NCI-H187 treated with DMSO at 0.1 percent for 48 hours (cell line): ENCODE results near the gene RALGAPA1.
A peak's percentile ranks its signal among the peaks of the same experiment; 100 is the strongest.
"Not testable (repeated sequence)": the region's sequence is repeated elsewhere in the genome, so short reads cannot be mapped to it uniquely, and the experiment has no call there.

ENCODE experiments used
- DNase-seq: peaks from one replicate; lab custom pipeline; 2025; lab: John Stamatoyannopoulos, UW

The RALGAPA1 gene

DNA sequence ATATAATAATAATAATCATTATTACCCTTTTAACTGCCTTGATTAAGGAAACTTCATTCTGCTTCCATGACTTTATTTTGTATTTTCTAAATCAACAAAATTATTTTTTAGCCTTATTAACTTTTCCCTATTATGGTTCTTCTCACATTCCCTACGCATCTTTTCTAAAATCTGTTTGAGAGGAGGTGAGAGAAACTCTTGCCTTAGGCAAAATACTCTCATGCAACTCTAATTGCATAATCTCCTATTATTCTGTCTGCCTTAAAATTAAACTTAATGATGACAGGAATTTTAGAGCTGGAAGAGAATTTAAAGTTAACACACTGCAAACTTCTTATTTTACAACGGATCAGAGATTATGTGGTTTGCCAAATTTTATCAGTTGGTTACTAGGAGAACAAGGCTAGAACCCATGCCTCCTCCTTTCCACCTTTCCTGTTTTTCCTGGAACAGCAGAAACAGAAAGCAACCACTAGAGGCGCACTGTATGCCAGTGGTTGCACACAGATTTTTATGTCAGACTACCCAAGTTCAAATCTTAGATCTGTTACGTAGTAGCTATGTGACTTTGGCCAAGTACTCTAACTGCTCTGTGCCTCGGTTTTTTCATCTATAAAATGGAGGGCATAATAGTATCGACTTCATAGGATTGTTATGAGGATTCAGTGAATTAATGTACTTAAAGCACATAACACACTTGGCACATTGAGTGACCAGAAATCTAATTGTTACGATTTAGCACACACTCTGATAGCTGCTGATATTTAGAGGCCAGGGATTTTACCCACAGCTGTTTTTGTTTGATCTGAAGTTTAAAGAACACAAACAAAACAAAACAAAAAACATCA, 12.7 kb upstream of the RALGAPA1 start:
- peak; percentile 14 for DNase-seq

DNA sequence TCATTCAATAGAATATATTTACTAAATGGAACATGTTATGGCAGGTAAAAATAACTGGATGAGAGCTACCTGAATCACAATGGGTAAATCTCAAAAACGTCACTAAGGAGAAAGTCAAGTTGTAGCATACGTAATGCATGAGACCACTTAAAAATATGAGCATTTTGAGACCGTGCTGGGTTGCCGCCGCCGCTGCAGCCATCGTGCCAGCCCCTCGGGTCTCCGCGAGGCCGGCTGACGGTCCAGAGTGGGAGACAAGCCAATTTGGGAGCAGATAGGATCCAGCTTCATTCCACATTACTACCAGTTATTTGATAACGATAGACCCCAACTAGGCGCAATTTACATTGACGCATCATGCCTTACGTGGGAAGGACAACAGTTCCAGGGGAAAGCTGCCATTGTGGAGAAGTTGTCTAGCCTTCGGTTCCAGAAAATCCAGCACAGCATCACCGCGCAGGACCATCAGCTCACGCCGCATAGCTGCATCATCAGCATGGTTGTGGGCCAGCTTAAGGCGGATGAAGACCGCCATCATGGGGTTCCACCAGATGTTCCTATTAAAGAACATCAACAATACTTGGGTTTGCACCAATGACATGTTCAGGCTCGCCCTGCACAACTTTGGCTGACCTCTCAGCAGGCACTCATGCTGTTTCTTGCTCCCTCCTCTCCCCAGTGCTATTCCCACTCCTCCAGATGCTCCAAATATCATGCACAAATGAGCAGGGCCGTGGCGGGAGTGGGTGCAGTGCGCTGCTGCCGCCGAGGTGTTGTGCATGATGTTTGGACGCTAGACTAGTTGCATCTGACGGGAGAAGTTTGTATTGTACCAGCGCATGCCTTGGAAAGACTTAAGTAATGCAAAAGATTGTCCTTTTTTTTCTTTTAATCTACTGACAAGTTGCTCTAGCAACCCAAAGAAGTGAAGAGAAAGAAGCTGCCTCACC, 10.8 kb upstream of the RALGAPA1 start:
- DNase-seq, result no peak

GRCh38 chr14:35818346-35819115, 9.4 kb upstream of the RALGAPA1 start:
- no peak for DNase-seq

- DNase-seq, result peak; percentile 31
These were observed 5.4 kb upstream of the RALGAPA1 start for GRCh38 chr14:35814371-35815005.

GRCh38 chr14:35810963-35811362, 1.9 kb upstream of the RALGAPA1 start:
- no peak for DNase-seq

- no peak for DNase-seq
These were observed 502 bp upstream of the RALGAPA1 start for GRCh38 chr14:35809597-35809996.

DNA sequence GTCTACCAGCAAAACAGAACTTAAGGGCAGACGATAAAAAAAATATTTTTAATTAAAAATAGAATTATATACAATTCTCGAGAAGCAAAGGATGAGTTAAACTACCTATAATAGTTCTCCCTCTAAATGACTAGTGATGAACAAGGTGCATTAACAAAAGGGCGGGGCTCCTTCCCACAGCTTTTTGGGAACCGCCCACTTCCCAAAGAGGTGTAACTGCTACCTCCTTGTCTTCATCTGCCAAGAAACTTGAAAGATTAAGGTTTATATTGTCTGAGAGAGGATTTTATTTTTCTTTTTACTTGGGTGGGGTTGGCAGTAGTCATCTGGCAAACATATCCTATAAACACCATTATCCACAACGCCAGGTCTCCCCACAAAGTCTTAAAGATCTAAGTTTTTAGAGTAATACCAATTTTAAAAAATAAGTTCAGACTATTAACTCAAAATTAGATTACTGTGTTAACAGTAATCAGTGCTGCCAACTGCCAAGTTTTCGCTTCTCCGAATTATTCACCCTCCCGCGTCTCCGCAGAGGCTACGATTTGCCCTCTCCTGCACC, 938 bp downstream of the RALGAPA1 start:
- DNase-seq, result no peak

DNA sequence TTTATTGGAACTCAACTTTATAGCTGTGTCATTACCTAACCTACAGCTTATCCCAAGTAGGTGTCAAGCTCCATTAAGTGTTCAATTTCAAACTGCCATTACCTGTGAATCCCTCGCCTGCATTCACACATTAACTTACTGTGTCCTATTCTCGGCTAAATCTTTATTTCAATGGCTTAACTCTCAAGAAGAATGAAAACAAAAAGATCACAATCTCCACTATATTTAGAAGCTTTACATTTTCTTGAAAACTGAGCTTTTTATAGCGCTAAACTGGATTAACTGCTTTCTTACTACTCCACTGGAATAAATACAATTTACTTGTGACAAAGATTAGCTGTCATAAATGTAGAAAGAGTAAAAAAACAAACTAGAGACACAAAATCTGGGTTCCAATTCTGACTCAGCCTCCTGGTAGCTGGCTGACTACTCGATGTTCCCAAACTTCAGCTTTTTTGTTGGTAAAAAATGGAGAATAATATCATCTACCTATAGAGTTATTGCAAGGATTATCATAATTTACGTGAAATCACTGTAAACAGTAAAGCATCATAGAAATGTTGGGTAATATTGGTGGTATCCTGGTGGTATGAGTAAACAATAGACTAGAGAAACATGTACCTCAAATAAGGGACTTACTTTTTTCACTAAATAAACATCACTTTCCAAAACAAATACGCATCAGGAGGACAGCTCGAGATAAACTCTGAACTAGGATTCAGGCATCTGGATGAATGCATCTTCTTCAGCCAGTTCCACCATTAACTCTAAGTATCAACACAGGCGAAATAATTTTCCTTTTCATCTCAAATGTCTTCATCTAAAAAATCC, 1.7 kb downstream of the RALGAPA1 start:
- DNase-seq, result no peak

DNA sequence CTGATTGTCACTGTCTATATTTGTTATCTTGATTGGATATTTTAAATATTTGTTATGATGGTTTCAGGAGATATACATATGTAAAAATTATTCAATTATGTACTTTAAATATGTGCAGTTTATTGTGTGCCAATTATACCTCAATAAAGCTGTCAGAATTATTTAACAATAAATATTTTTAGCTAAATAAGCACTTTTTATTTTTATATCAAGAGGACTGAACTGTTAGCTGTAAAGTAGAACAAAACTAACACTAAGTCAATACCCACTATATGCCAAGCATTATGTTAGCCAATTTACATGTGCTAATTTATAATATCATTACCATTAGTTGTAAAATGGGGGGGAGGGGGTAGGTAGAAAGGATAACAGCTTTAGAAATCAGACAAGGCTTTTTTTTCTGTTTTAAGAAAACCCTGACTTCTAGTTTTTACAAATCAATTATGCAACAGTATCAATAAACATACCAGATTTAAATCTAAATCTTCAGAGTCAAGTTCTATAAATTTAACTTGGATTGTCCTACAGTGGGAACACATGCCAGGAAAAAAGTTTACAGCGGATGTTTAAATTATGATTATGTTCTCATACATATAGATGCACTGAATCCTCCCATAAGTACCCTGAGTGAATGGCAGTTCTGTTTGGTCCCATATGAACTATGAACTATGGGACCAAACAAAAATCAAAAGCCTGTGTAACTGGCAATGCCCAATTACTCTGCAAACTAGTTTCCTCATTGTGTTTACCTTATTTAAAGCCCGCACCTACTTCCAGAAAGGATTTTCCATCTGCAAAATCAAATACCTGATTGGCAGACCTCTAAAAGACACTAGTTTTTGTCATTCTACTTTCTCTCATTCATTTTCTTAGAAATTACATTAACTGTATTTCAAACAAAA, 2.8 kb downstream of the RALGAPA1 start:
- no peak for DNase-seq

GRCh38 chr14:35797796-35798195, 11.3 kb downstream of the RALGAPA1 start:
- no peak for DNase-seq

DNA sequence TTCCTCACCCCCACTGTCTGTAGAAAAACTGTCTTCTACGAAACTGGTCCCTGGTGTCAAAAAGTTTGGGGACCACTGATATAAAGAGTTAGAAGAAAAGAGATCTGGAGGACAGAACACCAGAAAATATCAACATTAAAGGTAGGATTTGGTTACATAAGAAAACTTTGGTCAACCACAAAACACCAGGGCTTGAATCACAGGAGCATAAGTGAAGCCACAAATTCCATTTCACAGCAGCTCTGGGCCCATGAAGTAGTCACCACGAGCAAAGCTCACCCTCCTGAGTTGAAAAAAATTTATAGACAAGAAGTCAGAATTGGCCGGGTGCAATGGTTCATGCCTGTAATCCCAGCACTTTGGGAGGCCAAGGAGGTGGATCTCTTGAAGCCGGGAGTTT, 19.4 kb downstream of the RALGAPA1 start:
- no peak for DNase-seq

DNA sequence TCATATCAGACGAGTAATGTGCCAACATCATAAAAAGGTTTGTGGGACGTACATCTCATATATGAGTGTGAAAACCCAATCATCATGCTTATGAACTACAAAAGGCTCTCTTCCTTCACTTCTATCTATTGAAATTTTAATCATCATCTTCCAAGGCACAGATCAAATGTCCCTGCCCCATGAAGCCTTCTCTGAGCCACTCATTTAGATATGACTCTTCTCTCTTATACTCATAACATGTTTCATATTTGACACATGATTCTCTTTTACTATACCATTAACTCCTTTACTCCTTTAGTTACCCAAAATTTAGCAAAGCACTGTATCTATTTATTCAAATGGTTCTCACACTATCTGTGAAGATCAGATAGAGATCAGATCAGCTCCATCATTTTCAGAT, 22.2 kb downstream of the RALGAPA1 start:
- no peak for DNase-seq

- DNase-seq, result no peak
These were observed 25.4 kb downstream of the RALGAPA1 start for GRCh38 chr14:35783699-35784098.

DNA sequence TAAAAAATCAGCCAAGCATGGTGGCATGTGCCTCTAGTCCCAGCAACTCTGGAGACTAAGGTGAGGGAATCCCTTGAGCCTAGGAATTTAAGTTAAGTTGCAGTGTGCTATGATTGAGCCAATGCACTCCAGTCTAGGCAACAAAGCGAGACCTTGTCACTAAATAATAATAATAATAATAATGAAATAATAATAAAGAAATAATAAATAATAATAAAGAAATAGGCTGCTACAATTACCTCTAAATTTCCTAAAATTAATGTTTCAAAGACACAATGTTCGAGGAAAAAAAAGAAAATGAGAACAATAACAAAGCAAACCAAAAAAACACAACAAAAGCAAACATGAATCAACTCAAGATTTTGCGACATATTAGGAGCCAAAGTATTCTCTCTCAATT, 29.7 kb downstream of the RALGAPA1 start:
- DNase-seq, result no peak

DNA sequence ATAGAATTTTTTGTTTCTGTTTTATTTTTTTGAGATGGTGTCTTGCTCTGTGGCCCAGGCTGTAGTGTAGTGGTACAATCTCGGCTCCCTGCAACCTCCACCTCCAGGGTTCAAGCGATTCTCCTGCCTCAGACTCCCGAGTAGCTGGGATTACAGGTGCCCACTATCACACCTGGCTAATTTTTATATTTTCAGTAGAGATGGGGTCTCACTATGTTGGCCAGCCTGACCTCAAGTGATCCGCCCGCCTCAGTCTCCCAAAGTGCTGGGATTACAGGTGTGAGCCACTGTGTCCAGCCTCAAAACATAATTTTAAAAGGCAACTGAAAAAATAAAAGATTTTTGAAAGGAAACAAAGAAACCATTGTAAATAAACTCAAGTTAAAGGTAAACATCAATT, 31.5 kb downstream of the RALGAPA1 start:
- not testable (repeated sequence) for DNase-seq

- no peak for DNase-seq
These were observed 32.3 kb downstream of the RALGAPA1 start for GRCh38 chr14:35776823-35777222.

DNA sequence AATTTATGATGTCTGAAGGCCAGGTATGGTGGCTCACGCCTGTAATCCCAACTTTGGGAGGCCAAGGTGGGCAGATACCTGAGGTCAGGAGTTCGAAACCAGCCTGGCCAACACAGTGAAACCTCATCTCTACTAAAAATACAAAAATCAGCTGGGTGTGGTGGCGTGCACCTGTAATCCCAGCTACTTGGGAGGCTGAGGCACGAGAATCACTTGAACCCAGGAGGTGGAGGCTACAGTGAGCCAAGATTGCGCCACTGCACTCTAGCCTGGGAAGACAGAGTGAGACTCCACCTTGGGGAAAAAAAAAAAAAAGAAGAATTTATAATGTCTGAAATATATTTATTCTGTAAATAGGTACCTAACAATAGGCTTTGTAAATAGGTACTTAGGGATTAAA, 33.0 kb downstream of the RALGAPA1 start:
- DNase-seq, result not testable (repeated sequence)

DNA sequence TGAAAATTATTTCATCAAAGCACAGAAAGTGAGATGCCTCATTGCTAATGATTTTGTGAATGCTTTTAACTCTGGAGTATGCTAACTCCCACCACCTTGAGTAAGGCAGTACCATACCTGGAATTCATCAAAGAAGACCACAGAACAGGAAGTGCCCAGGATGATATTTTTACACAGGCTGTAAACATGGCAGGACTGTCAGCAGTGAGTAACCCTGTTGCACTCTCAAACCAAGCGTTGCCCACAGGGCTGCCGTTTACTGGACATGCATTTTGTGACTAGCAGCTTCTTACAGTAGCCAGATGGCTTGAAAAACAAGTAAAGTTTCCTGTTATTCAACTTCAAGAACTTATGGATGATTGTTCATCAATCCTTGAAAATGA, 42.4 kb downstream of the RALGAPA1 start:
- DNase-seq, result no peak

DNA sequence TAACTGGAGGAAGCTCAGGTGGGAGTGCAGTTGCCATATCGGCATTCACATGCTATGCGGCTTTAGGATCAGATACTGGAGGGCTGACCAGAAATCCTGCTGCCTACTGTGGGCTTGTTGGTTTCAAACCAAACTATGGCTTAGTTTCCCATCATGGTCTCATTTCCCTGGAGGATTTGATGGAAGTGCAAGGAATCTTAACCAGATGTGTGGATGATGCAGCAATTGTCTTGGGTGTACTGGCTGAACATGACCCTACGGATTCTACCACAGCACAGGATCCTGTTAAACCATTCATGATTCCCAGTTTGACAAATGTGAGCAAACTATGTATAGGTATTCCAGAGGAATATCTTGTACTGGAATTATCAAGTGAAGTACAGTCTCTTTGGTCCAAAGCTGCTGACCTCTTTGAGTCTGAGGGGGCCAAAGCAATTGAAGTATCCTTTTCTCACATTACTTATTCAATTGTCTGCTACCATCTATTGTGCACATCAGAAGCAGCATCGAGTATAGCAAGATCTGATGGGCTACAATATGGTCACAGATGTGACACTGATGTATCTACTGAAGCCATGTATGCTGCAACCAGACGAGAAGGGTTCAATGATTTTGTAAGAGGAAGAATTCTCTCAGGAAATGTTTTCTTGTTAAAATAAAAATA, 42.9 kb downstream of the RALGAPA1 start:
- DNase-seq, result no peak
